ENCODE results near the gene KLHL15.
"Not testable (repeated sequence)": the region's sequence is repeated elsewhere in the genome, so short reads cannot be mapped to it uniquely, and the experiment has no call there.

DNA sequence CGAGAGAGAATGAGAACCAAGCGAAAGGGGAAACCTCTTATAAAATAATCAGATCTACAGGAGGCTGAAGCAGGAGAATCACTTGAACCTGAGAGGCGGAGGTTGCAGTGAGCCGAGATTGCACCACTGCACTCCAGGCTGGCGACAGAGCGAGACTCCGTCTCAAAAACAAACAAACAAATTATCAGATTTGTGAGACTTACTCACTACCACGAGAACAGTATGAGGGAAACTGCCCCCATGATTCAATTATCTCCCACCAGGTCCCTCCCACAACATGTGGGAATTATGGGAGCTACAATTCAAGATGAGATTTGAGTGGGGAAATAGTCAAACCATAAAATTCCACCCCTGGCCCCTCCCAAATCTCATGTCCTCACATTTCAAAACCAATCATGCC lies 61.4 kb downstream of the KLHL15 start:
- not testable (repeated sequence) for TF ChIP-seq POLR2A, POLR2AphosphoS5 (IDR thresholded peaks at IDR 0.05)
- TF ChIP-seq, protein P1, sequence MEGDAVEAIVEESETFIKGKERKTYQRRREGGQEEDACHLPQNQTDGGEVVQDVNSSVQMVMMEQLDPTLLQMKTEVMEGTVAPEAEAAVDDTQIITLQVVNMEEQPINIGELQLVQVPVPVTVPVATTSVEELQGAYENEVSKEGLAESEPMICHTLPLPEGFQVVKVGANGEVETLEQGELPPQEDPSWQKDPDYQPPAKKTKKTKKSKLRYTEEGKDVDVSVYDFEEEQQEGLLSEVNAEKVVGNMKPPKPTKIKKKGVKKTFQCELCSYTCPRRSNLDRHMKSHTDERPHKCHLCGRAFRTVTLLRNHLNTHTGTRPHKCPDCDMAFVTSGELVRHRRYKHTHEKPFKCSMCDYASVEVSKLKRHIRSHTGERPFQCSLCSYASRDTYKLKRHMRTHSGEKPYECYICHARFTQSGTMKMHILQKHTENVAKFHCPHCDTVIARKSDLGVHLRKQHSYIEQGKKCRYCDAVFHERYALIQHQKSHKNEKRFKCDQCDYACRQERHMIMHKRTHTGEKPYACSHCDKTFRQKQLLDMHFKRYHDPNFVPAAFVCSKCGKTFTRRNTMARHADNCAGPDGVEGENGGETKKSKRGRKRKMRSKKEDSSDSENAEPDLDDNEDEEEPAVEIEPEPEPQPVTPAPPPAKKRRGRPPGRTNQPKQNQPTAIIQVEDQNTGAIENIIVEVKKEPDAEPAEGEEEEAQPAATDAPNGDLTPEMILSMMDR (IDR thresholded peaks at IDR 0.05): not testable (repeated sequence)
